HG03045 (cell line): ENCODE results near the gene RPL27.
A peak's percentile ranks its signal among the peaks of the same experiment; 100 is the strongest.

Experiments
- ATAC-seq: cut with Tn5 transposase; IDR thresholded peaks from one replicate; pipeline ENCODE4 v1.9.1; 2021; ENCODE audit warnings: mild to moderate bottlenecking, moderate library complexity; ENCODE audit not compliant: unreplicated experiment

The RPL27 gene

GRCh38 chr17:43020789-43021740 lies 22.8 kb downstream of the RPL27 start:
- ATAC-seq: no peak

- peak; percentile 42 for ATAC-seq
These were observed 23.7 kb downstream of the RPL27 start, which contains the start of gene VAT1 for GRCh38 chr17:43021741-43022512. TSS of gene VAT1 (minus strand) at chr17:43022385. CDS start at chr17:43022322, 63 bp downstream.

- no peak for ATAC-seq
These were observed 26.4 kb downstream of the RPL27 start, which contains the start of gene RND2 for GRCh38 chr17:43024407-43025289. TSS of gene RND2 (plus strand) at chr17:43025231. CDS start at chr17:43025348, 117 bp downstream.

- no peak for ATAC-seq
These were observed 27.1 kb downstream of the RPL27 start for GRCh38 chr17:43025290-43025657.

- ATAC-seq: no peak
These were observed 27.7 kb downstream of the RPL27 start for GRCh38 chr17:43025766-43026537.

GRCh38 chr17:43026595-43026994 lies 28.4 kb downstream of the RPL27 start:
- no peak for ATAC-seq

- no peak for ATAC-seq
These were observed 29.1 kb downstream of the RPL27 start for GRCh38 chr17:43027091-43028032.

- no peak for ATAC-seq
These were observed 30.1 kb downstream of the RPL27 start for GRCh38 chr17:43028221-43028861.

- ATAC-seq: no peak
These were observed 32.0 kb downstream of the RPL27 start for GRCh38 chr17:43030137-43030767.

- no peak for ATAC-seq
These were observed 33.4 kb downstream of the RPL27 start for GRCh38 chr17:43031666-43032065.

GRCh38 chr17:43033948-43034881 lies 36.0 kb downstream of the RPL27 start:
- no peak for ATAC-seq

GRCh38 chr17:43034894-43035293 lies 36.7 kb downstream of the RPL27 start:
- ATAC-seq: no peak

- no peak for ATAC-seq
These were observed 41.4 kb downstream of the RPL27 start for GRCh38 chr17:43039646-43040045.

GRCh38 chr17:43040655-43041054 lies 42.4 kb downstream of the RPL27 start:
- no peak for ATAC-seq

GRCh38 chr17:43042025-43042628 lies 43.9 kb downstream of the RPL27 start:
- no peak for ATAC-seq

- ATAC-seq: no peak
These were observed 45.1 kb downstream of the RPL27 start for GRCh38 chr17:43043307-43043706.
